Choroid plexus epithelial cell (primary cell): ENCODE measurements around the gene TTLL3.
A peak's percentile ranks its signal among the peaks of the same experiment; 100 is the strongest.

Source experiments
- DNase-seq: peaks from one replicate; pipeline ENCODE4 v3.0.0-alpha.2; 2010; ENCODE audit warnings: low read depth
- H3K4me3 ChIP-seq: 2 replicates; pipeline ENCODE4 v1.5.1; 2011; ENCODE audit warnings: low read depth, mild to moderate bottlenecking, control low read depth, low read length, moderate library complexity
- CTCF ChIP-seq: conservative IDR thresholded peaks from 2 replicates; pipeline ENCODE4 v1.5.1; 2011; ENCODE audit warnings: low read depth, mild to moderate bottlenecking, control low read depth, inconsistent platforms, low read length, moderate library complexity

TTLL3 gene

GRCh38 chr3:9809615-9810432 is at the start of gene TTLL3:
TTLL3 (plus strand) TSS chr3:9810262; CDS start chr3:9810662, 400 bp downstream.
- TF ChIP-seq CTCF, result no peak
- peak; percentile 65 for DNase-seq

GRCh38 chr3:9760779-9761505 is 49.1 kb upstream of the TTLL3 start:
- H3K4me3 ChIP-seq, result no peak overlapping the region
- DNase-seq, result no peak

More at GRCh38 chr3:9809615-9810432, at the start of gene TTLL3:
- peak within 1 kb of the TSS; percentile 64 for H3K4me3 ChIP-seq

GRCh38 chr3:9761919-9762318 is 48.1 kb upstream of the TTLL3 start:
- no peak overlapping the region for H3K4me3 ChIP-seq
- DNase-seq, result no peak
- TF ChIP-seq CTCF, result no peak

More at GRCh38 chr3:9760779-9761505, 49.1 kb upstream of the TTLL3 start:
- no peak for TF ChIP-seq CTCF

GRCh38 chr3:9762871-9763270 is 47.2 kb upstream of the TTLL3 start:
- no peak overlapping the region for H3K4me3 ChIP-seq
- no peak for TF ChIP-seq CTCF
- DNase-seq, result no peak

GRCh38 chr3:9765865-9766264 is 44.2 kb upstream of the TTLL3 start:
- TF ChIP-seq CTCF, result no peak
- no peak overlapping the region for H3K4me3 ChIP-seq
- peak; percentile 43 for DNase-seq

- TF ChIP-seq CTCF, result no peak
- H3K4me3 ChIP-seq, result no peak overlapping the region
- DNase-seq, result no peak
These were observed 42.6 kb upstream of the TTLL3 start for GRCh38 chr3:9767418-9767817.
